Testis (tissue), 2 donors: ENCODE data around the gene ECD.

Source experiments
- CTCF ChIP-seq, 3 experiments: fragments of 450-650 bp in 2 of 3; fragments of 200-600 bp in 1 of 3; sonication (generic) in 1 of 3; IDR thresholded peaks; one replicate each; pipeline ENCODE4 v1.5.1; 2016 to 2019; ENCODE audit warnings: antibody characterized with exemption in 3 of 3, mild to moderate bottlenecking in 2 of 3, moderate library complexity in 1 of 3
- POLR2A ChIP-seq: fragments of 450-650 bp; IDR thresholded peaks from one replicate; pipeline ENCODE4 v1.6.1; 2017; ENCODE audit warnings: antibody characterized with exemption, mild to moderate bottlenecking, moderate library complexity

GRCh38 chr10:73167783-73168464 lies at the start of gene ECD, which contains the start of gene FAM149B1:
- TF ChIP-seq CTCF (IDR thresholded peaks at IDR 0.05) (peak in 2 of 3 experiments; percentile 48 to 58), POLR2A (peak; percentile 93)
